ENCODE data around the gene ARMCX5.

The ARMCX5 gene

DNA sequence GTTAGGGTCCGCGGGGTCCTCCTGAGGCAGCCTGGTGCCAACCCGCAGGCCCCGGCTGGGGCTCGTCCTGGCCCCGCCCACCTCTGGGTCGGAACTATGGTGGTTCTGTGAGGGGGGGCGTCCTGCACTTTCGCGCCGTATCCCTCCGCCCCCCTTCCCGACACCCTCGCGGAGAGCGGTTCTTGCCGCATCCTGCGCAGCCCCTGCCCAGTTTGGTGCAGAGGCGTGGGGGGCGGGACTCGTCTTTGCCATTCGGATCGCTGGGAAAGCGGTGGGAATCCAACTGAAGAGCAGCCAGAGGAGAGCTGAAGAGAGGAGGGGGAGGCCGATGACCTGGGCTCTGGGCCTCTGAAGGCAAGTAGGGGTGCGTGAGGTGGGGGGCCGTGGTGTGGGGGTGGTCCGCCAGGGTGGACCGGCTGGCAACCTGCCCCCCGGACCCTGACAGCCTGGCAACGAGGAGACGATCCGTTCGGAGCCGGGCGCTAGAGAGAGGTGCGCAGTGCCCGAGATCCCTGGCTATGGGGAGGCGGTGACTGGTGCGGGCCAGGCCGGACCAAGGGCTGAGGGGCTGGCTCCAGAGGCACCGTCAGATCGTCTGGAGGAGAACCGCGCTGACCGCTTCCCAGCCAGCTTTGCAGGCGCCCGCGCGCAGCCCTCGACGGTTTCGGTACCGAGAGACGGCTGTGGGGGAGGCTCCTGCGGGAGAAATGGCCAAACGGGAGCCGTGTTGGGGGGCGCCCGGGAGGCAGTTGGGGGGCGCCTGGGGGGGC, 52.1 kb downstream of the ARMCX5 start, which contains the start of gene GPRASP1:
Gene GPRASP1, plus strand, starts transcription at position 242 of the 770 bp plus-strand sequence. CDS start 2,431 bp downstream, outside the sequence.
- ChIA-PET POLR2A (no interaction called here), CTCF (no interaction called here)
- TF ChIP-seq, protein P1, sequence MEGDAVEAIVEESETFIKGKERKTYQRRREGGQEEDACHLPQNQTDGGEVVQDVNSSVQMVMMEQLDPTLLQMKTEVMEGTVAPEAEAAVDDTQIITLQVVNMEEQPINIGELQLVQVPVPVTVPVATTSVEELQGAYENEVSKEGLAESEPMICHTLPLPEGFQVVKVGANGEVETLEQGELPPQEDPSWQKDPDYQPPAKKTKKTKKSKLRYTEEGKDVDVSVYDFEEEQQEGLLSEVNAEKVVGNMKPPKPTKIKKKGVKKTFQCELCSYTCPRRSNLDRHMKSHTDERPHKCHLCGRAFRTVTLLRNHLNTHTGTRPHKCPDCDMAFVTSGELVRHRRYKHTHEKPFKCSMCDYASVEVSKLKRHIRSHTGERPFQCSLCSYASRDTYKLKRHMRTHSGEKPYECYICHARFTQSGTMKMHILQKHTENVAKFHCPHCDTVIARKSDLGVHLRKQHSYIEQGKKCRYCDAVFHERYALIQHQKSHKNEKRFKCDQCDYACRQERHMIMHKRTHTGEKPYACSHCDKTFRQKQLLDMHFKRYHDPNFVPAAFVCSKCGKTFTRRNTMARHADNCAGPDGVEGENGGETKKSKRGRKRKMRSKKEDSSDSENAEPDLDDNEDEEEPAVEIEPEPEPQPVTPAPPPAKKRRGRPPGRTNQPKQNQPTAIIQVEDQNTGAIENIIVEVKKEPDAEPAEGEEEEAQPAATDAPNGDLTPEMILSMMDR (IDR thresholded peaks at IDR 0.05; ENCODE audit: control extremely low read depth, extremely low read depth, low read depth, missing control alignments): no peak
- peak; percentile 18 for DNase-seq (ENCODE audit: extremely low spot score)

DNA sequence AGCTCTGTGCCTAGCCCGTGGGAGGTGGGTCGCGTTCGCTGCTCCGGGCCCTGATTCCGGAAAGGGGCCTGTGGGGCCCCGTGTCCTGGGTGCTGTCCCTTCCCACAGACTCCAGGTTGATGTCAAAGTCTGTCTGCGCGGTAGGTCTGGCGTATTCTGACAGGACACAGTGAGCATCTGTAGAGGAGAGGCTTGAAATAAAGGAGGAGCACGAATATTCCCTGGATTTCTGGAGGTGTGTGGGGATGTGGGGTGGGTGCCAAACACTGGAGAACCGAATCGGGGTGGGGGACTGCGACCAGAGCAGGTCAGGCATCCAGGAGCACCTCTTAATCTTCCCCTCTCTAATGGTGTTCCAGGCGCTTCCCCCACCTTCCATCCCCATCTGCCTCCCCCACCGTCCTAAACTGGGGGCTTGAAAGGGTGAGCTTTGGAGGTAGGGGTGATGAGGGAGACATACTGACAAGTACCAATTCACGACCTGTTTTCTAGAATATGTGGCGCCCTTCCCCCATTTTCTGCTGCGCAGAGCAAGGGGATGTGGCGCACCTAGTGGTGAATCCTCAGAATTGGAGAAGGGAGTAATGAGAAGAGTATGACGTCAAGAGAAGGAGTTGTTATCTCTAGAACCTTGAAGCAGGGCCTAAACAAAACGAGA, 52.8 kb downstream of the ARMCX5 start:
- DNase-seq (ENCODE audit: extremely low spot score): peak; percentile 22
- POLR2A ChIA-PET: no interaction called here
- TF ChIP-seq, protein P1 (IDR thresholded peaks at IDR 0.05; ENCODE audit: control extremely low read depth, extremely low read depth, low read depth, missing control alignments): no peak
- CTCF ChIA-PET: no interaction called here
